ENCODE measurements around the gene LY6G6F.
"Not testable (repeated sequence)": the region's sequence is repeated elsewhere in the genome, so short reads cannot be mapped to it uniquely, and the experiment has no call there.

The LY6G6F gene

DNA sequence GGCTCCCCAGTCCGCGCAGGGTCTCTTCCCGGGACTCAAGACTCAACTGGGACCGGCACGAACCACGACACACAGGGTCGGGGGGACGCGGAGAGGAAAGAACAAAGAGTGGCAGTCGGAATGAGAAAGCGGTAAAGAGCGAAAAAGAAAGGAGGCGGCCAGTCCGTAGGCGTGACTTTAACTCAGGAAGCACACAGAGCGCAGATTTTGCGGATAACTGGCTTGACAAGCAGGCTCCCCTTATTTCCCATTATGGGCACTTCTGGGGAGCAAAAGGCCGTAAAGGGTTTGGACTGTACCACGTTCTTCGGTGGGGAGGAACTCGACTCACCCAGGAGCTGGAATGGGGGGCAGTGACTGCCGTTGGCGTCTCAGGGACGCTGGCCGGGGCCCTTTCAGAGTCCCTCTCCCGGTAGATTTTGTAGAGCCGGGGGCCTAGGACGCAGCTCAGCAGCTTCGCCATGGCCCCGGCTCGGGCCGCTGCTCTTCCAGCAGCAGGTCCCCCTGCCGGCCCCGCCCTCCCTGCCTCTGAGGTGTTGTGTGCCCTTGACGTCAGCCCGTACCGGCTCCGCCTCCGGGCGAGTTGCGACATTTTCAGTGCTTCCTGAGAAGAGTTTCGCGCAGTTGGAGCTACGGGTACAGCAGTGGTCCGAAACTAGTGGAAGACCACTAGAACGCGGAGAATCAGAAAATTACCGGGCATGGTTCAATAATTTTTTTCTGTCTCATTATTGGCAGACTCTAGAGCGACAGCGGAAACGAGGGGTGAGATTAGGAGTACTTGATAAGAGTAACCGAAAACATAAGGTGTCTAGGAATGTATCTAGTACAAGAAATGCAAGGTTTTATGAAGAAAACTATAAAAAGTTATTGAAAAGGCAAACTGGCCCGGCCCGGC lies 3.6 kb upstream of the LY6G6F start, which contains the start of gene ABHD16A:
ABHD16A (minus strand) TSS at position 506 of the 898 bp plus-strand sequence; CDS start at position 463, 43 bp downstream.
- DNase-seq (ENCODE audit: low spot score): peak; percentile 95

DNA sequence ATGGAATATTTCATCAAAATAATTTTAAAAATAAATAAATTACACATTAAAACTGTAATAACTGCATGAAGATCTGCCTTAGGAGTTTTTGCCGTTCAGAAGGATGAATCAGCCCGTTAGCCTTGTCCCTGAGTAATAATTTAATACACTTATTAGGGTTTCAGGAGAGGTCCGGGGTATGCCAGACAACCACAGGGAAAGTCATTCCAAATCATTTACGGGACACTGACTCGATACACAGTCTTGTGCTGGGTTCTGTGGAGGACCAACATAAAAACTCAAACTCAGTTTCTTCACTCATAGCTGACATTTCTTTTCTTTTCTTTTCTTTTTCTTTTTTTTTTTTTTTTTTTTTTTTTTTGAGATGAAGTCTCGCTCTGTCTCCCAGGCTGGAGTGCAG lies 735 bp upstream of the LY6G6F start:
- DNase-seq (ENCODE audit: low spot score): no peak

GRCh38 chr6:31707701-31708100 lies 1.0 kb downstream of the LY6G6F start:
- no peak for DNase-seq (ENCODE audit: low spot score)

DNA sequence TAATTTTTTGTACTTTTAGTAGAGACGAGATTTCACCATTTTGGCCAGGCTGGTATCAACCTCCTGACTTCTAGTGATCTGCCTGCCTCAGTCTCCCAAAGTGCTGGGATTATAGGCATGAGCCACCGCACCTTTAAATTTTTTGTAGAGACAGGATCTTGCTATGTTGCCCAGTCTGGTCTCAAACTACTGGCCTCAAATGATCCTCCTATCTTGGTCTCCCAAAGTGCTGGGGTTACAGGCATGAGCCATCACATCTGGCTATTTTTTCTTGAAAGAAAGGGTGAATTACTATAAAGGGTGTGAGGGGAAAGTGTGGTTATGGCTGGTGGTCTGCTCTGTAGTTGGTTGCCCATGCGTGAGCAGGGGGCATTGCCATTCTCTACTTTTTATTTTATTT lies 1.6 kb downstream of the LY6G6F start:
- no peak for DNase-seq (ENCODE audit: low spot score)

GRCh38 chr6:31709157-31709556 lies 2.5 kb downstream of the LY6G6F start:
- DNase-seq (ENCODE audit: low spot score): not testable (repeated sequence)

DNA sequence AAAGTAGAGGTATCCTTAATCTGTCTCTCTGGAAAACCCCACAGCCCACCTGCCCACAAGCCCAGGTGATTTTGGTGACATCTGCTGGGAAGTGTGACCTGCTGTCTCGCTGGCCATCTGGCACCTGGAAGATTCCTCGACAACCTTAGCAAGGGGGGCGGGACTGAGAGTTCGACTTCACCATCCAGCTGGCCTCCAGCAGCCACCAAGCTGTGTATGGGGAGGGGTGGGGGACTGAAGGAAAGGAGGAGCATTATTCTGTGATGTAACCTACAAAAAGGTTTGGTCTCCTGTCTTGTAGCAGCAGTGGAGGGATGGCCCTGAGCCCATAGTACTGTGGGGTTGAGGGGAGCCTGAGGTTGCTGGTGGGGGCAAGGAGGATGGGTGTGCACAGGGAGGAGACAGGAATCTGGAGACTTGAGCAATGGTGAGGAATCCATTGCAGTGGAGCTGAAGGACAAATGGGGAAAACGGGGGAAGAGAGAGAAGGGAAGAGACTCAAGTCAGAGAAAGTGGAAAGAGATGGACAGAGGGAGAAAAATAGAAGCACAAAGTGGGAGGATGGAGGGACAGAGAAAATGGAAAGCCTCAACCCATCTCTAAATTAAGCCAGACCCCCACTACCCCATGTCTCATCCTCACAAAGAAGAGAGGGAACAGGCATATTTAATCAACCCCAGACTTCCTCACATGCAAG lies 4.0 kb downstream of the LY6G6F start:
- DNase-seq (ENCODE audit: low spot score): no peak

GRCh38 chr6:31711233-31711632 lies 4.6 kb downstream of the LY6G6F start:
- DNase-seq (ENCODE audit: low spot score): peak; percentile 57

- no peak for DNase-seq (ENCODE audit: low spot score)
Measured at GRCh38 chr6:31712296-31712695, 5.6 kb downstream of the LY6G6F start.

GRCh38 chr6:31713465-31713864 lies 6.8 kb downstream of the LY6G6F start:
- no peak for DNase-seq (ENCODE audit: low spot score)

GRCh38 chr6:31713991-31714684 lies 7.5 kb downstream of the LY6G6F start:
- no peak for DNase-seq (ENCODE audit: low spot score)

DNA sequence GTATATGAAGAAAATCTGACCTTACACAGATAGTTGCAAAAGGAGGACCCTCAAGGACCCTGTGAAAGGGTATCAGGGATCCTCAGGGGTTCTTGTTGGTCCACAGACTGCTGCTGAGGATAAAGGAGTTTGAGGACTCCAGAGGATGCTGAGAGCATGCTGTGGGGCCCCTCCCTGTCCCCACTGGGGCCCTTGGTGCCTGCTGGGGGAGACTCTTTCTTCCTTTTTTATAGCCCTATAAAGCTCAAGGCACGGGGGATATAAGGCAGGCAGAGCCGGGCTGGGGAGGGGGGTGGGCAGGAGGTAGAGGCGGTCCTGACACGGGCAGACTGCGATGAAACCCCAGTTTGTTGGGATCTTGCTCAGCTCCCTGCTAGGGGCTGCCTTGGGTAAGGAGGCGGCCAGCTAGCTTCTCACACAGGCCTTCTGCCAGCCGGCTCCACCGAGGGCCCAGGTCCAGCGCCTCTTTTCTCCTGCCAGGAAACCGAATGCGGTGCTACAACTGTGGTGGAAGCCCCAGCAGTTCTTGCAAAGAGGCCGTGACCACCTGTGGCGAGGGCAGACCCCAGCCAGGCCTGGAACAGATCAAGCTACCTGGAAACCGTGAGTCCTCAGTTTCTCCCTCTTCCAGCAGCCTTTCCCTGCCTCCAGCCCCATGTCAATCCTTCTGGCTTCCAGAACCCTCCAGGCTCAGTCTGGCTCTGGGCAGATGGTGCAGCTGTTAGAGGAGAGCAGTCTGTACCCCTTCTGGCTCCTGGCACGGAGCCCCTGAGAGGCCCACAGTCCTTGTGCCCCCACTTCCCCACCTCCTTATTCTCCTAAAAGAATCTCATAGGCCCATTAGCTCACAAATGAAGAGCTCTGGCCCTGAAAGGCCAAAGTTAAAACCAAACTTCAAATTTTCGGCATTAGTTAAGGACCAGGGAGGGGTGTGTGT lies 8.6 kb downstream of the LY6G6F start, which contains the start of gene LY6G6D:
LY6G6D (plus strand) TSS at position 327 of the 937 bp plus-strand sequence; CDS start at position 335, 8 bp downstream.
- no peak for DNase-seq (ENCODE audit: low spot score)

DNA sequence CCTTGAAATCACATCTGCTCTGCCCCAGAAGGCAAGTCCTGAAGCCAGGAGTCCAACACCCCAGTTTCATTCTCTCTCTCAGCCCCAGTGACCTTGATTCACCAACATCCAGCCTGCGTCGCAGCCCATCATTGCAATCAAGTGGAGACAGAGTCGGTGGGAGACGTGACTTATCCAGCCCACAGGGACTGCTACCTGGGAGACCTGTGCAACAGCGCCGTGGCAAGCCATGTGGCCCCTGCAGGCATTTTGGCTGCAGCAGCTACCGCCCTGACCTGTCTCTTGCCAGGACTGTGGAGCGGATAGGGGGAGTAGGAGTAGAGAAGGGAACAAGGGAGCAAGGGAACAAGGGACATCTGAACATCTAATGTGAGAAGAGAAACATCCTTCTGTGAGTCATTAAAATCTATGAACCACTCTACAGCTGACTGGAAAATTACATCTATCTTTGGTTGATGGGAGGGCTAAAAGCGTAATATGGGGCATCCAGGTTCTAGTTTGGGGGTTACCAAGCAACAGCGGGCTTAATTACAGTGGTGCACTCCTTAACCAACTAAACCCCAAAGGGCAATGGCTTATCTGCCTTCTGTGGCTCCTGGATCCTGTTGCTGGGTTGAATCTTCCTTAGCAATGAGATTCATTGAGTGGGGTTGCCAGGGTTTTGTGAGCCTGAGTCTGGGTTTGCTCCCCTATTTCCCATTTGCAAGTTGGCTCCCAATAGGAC lies 11.0 kb downstream of the LY6G6F start:
- no peak for DNase-seq (ENCODE audit: low spot score)

GRCh38 chr6:31718265-31718664 lies 11.6 kb downstream of the LY6G6F start:
- DNase-seq (ENCODE audit: low spot score): peak; percentile 78

DNA sequence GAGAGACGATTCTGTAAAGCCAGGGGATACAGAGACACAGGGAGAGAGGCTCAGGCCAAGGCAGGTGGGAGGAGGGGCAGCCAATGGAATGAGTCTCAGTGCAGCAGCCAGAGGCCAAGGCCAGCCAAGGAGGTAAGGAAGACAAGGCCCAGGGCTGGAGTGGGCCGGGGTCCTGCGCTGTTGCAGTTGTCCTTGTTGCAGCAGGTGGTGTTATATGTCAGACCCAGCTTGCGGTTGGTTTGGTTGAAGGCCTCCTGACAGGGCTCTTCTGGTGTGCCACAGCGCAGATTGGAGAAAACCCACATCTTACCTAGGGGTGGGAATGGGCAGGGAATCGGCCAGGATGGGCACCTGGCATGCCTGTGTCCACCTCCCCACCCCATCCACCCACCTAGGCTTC lies 12.3 kb downstream of the LY6G6F start:
- no peak for DNase-seq (ENCODE audit: low spot score)

DNA sequence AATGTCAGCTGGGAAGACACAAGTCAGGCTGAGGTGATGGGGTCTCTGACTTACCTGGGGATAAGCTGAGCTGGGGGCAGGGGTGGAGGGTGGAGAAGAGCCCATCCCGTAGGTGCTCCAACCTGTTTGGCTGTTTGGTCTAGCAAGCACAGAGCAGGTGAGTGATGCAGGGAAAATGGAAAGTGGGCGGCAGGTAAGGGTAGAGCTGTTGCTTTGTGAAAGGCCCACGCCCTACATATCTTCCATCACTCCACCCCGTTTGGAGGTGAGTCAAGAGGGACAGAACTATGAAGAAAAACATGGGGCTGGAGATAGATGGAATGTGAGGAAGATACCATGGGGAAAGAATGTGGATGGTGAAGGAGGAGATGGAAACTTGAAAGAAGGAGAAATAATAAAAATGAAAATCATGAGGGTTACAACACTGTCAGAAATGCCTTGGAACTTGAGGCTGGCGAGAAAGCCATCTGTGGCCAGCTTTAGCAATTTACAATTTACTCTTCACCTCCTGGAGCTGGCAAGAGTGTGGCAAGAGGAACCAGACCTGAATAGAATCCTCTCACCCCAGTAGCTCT lies 13.6 kb downstream of the LY6G6F start:
- no peak for DNase-seq (ENCODE audit: low spot score)

GRCh38 chr6:31721351-31722020 lies 14.8 kb downstream of the LY6G6F start, which contains the start of gene LY6G6C:
Gene LY6G6C (minus strand): TSS chr6:31721746. CDS start chr6:31721679, 67 bp downstream.
- DNase-seq (ENCODE audit: low spot score): no peak

GRCh38 chr6:31722173-31722572 lies 15.5 kb downstream of the LY6G6F start:
- DNase-seq (ENCODE audit: low spot score): no peak

DNA sequence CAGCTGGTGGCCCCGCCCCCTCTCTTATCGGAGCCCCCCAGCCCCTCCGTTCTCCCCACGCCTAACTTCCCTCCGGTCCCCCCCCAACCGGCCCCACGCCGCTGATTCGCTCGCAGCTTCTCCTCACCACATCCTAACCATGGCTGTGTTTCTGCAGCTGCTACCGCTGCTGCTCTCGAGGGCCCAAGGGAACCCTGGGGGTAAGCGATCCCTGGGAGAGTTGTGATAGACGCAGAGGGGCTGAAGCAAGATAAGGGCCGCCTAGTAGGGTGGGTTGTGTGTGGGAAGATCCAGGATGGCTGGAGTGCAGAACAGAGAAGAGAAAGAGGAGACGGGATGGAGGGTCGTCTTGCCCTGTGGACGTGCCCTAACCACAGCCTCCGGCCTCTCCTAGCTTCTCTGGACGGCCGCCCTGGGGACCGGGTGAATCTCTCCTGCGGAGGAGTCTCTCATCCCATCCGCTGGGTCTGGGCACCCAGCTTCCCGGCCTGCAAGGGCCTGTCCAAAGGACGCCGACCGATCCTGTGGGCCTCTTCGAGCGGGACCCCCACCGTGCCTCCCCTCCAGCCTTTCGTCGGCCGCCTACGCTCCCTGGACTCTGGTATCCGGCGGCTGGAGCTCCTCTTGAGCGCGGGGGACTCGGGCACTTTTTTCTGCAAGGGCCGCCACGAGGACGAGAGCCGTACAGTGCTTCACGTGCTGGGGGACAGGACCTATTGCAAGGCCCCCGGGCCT lies 16.7 kb downstream of the LY6G6F start, which contains the start of gene MPIG6B:
MPIG6B (plus strand) TSS at position 129 of the 735 bp plus-strand sequence; CDS start at position 140, 11 bp downstream.
- DNase-seq (ENCODE audit: low spot score): no peak
